ENCODE measurements around the gene ARHGEF35.
"Not testable (repeated sequence)": the region's sequence is repeated elsewhere in the genome, so short reads cannot be mapped to it uniquely, and the experiment has no call there.

- not testable (repeated sequence) for TF ChIP-seq CTCF, POLR2AphosphoS5 (IDR thresholded peaks at IDR 0.05)
Measured at GRCh38 chr7:144198934-144199333, 3.3 kb upstream of the ARHGEF35 start.

Measured in gastroesophageal sphincter (tissue), 3 donors.